HG03571 (cell line): ENCODE measurements around the gene UAP1L1.

Experiments
- ATAC-seq: cut with Tn5 transposase; IDR thresholded peaks from one replicate; pipeline ENCODE4 v1.9.1; 2021; ENCODE audit not compliant: unreplicated experiment

UAP1L1 gene

GRCh38 chr9:137041124-137041523 is 36.2 kb upstream of the UAP1L1 start:
- ATAC-seq: no peak

GRCh38 chr9:137042751-137043727 is 34.3 kb upstream of the UAP1L1 start:
- no peak for ATAC-seq

- no peak for ATAC-seq
These were observed 33.3 kb upstream of the UAP1L1 start for GRCh38 chr9:137044037-137044436.

- ATAC-seq: no peak
These were observed 32.7 kb upstream of the UAP1L1 start for GRCh38 chr9:137044502-137045177.

- no peak for ATAC-seq
These were observed 31.8 kb upstream of the UAP1L1 start for GRCh38 chr9:137045294-137046087.

- no peak for ATAC-seq
These were observed 31.1 kb upstream of the UAP1L1 start, which contains the start of gene NPDC1 for GRCh38 chr9:137046088-137046787. Gene NPDC1, minus strand, starts transcription at chr9:137046177. Its CDS starts 188 bp downstream, at chr9:137045989.

GRCh38 chr9:137048655-137049543 is 28.4 kb upstream of the UAP1L1 start:
- no peak for ATAC-seq

- ATAC-seq: no peak
These were observed 27.5 kb upstream of the UAP1L1 start for GRCh38 chr9:137049544-137050449.

GRCh38 chr9:137050570-137050969 is 26.7 kb upstream of the UAP1L1 start:
- ATAC-seq: no peak

- no peak for ATAC-seq
These were observed 26.1 kb upstream of the UAP1L1 start for GRCh38 chr9:137051145-137051724.

- ATAC-seq: no peak
These were observed 25.0 kb upstream of the UAP1L1 start for GRCh38 chr9:137052293-137052692.

- no peak for ATAC-seq
These were observed 24.0 kb upstream of the UAP1L1 start for GRCh38 chr9:137052998-137053943.

- no peak for ATAC-seq
These were observed 23.1 kb upstream of the UAP1L1 start, which contains the start of gene ENTPD2 for GRCh38 chr9:137053944-137054931. Gene ENTPD2, minus strand, starts transcription at chr9:137054061. Its CDS starts 64 bp downstream, at chr9:137053997.

GRCh38 chr9:137054932-137055384 is 22.4 kb upstream of the UAP1L1 start:
- ATAC-seq: no peak
